ENCODE results near the gene SACM1L.

- no peak for TF ChIP-seq POLR2A (IDR thresholded peaks at IDR 0.05; ENCODE audit: low read depth, low read length)
- TF ChIP-seq SPI1 (IDR thresholded peaks at IDR 0.05; ENCODE audit: low read depth, low read length): no peak
- TF ChIP-seq POLR2AphosphoS5 (IDR thresholded peaks at IDR 0.05; ENCODE audit: low read depth, low read length): no peak
Measured at GRCh38 chr3:45771831-45772230, 82.6 kb downstream of the SACM1L start.

Measured in GM12891 (cell line).